OCI-LY3 (cell line): ENCODE data around the gene FBXO48.

ENCODE experiments used
- CTCF ChIP-seq: fragments of 200-600, 300-600 bp; sonication (generic); IDR thresholded peaks from 2 replicates; pipeline ENCODE4 v1.5.1; 2014; ENCODE audit warnings: antibody characterized with exemption, low read length, low read depth
- EZH2phosphoT487 ChIP-seq: fragments of 200-600 bp; shearing (Covaris generic); IDR thresholded peaks from 2 replicates; pipeline ENCODE4 v1.6.1; 2018; ENCODE audit warnings: antibody characterized with exemption, mixed run types, low read depth

- TF ChIP-seq CTCF = no peak
- no peak for TF ChIP-seq EZH2phosphoT487
Measured at GRCh38 chr2:68414452-68414851, 52.6 kb downstream of the FBXO48 start.
